MCF 10A (cell line): ENCODE measurements around the gene AMACR. TPM values are rescaled to one million over a fixed set of nuclear protein-coding genes. Genes with fewer than 3 reads are reported as not detected.

Source experiments
- BruUV-seq: library from RNA; stranded (reverse); fragments of 400-500 nt; replicated peaks from 2 replicates; lab custom pipeline; 2021; lab: Mats Ljungman, UMichigan
- CTCF ChIA-PET: fragments of 300-600 bp; sonication (Branson Sonifier 250); formaldehyde crosslinking; extraction: SDS; loops from one replicate; lab custom pipeline; 2021; ENCODE audit warnings: antibody characterized with exemption, inconsistent platforms; lab: Yijun Ruan, JAX
- POLR2A ChIA-PET: fragments of 300-600, 350-650 bp; sonication (Branson Sonifier 250); formaldehyde crosslinking; extraction: SDS; loops from one replicate; lab custom pipeline; 2020; ENCODE audit warnings: antibody characterized with exemption, inconsistent platforms; lab: Yijun Ruan, JAX
- DNase-seq: peaks from one replicate; pipeline ENCODE4 v3.0.0-alpha.2; 2018; ENCODE audit not compliant: unreplicated experiment
- H3K27ac Mint-ChIP-seq: one replicate; pipeline ENCODE4 v1.8.0; 2022; ENCODE audit warnings: mild to moderate bottlenecking, low read depth, mixed read lengths; ENCODE audit not compliant: unreplicated experiment
- H3K27me3 Mint-ChIP-seq: one replicate; pipeline ENCODE4 v1.8.0; 2022; ENCODE audit warnings: mixed read lengths; ENCODE audit not compliant: insufficient read depth, unreplicated experiment
- H3K36me3 Mint-ChIP-seq: one replicate; pipeline ENCODE4 v1.8.0; 2022; ENCODE audit warnings: mild to moderate bottlenecking, moderate library complexity, mixed read lengths; ENCODE audit not compliant: insufficient read depth, unreplicated experiment
- H3K4me1 Mint-ChIP-seq: one replicate; pipeline ENCODE4 v1.8.0; 2022; ENCODE audit warnings: mixed read lengths; ENCODE audit not compliant: insufficient read depth, unreplicated experiment
- H3K4me3 Mint-ChIP-seq: one replicate; pipeline ENCODE4 v1.8.0; 2022; ENCODE audit warnings: mild to moderate bottlenecking, moderate library complexity, mixed read lengths; ENCODE audit not compliant: unreplicated experiment
- H3K9me3 Mint-ChIP-seq: one replicate; pipeline ENCODE4 v1.8.0; 2022; ENCODE audit warnings: mixed read lengths; ENCODE audit not compliant: unreplicated experiment
- intact Hi-C: fragments of 100-400 bp; cut with micrococcal nuclease; formaldehyde crosslinking; loops from 2 replicates; pipeline ENCODE4 v1.14.1; 2022
- total RNA-seq: library from RNA; stranded (reverse); gene quantifications from 2 replicates; pipeline ENCODE4 v1.2.3, GENCODE V29; 2022
- TF ChIP-seq, protein P1 (sequence below): fragments of 200-600 bp; IDR thresholded peaks from one replicate; pipeline ENCODE4 v1.8.0; 2022; ENCODE audit warnings: antibody characterized with exemption, mild to moderate bottlenecking; ENCODE audit not compliant: unreplicated experiment

The AMACR gene
- total RNA-seq, 1 experiment from 2014 or later, result 7.9 TPM

GRCh38 chr5:34037726-34038125, 29.9 kb upstream of the AMACR start:
- H3K27ac Mint-ChIP-seq, result no peak overlapping the region
- H3K4me1 Mint-ChIP-seq, result peaks cover 7% of the 10 kb centered on the region
- intact Hi-C loops, result no loop called here
- no peak overlapping the region for H3K4me3 Mint-ChIP-seq
- ChIA-PET CTCF (interaction anchor here (0.6 kb wide), 1 partner anchor 236 kb away, joined by 3 read pairs; no protein-coding TSS in a partner anchor), POLR2A (interaction anchor here (0.9 kb wide), 1 partner anchor 17 kb away, joined by 3 read pairs; no protein-coding TSS in a partner anchor)
- TF ChIP-seq, protein P1, sequence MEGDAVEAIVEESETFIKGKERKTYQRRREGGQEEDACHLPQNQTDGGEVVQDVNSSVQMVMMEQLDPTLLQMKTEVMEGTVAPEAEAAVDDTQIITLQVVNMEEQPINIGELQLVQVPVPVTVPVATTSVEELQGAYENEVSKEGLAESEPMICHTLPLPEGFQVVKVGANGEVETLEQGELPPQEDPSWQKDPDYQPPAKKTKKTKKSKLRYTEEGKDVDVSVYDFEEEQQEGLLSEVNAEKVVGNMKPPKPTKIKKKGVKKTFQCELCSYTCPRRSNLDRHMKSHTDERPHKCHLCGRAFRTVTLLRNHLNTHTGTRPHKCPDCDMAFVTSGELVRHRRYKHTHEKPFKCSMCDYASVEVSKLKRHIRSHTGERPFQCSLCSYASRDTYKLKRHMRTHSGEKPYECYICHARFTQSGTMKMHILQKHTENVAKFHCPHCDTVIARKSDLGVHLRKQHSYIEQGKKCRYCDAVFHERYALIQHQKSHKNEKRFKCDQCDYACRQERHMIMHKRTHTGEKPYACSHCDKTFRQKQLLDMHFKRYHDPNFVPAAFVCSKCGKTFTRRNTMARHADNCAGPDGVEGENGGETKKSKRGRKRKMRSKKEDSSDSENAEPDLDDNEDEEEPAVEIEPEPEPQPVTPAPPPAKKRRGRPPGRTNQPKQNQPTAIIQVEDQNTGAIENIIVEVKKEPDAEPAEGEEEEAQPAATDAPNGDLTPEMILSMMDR, result no peak
- no TSS peak for BruUV-seq
- H3K27me3 Mint-ChIP-seq, result no peaks in the 10 kb centered on the region
- no peak for DNase-seq
- H3K9me3 Mint-ChIP-seq, result no peaks in the 10 kb centered on the region
- no peaks in the 10 kb centered on the region for H3K36me3 Mint-ChIP-seq

DNA sequence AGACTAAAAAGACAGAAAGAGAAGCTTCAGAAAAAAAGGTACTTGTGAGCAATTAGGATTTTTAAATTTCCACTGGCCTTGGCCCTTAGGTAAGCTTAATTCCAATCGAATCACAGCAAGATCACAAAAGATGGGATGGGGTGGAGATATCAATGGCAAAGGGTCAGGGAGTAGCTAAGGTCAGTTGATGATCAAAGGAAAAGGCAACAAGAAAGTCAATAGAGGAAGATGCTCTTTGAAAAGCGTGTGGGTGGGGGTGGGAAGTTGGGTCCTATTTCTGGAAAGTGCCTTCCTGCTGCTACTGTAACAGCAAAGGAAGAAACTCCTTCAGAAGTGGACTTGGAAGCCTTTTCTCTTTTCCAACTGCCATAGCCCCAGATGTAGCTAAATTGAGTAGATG, 27.9 kb upstream of the AMACR start:
- no peak overlapping the region for H3K27ac Mint-ChIP-seq
- CTCF ChIA-PET, result no interaction called here
- H3K9me3 Mint-ChIP-seq, result no peaks in the 10 kb centered on the region
- intact Hi-C loops, result no loop called here
- H3K27me3 Mint-ChIP-seq, result no peaks in the 10 kb centered on the region
- POLR2A ChIA-PET, result interaction anchor here (1.1 kb wide), 1 partner anchor 461 kb away, joined by 3 read pairs; no protein-coding TSS in a partner anchor
- TF ChIP-seq, protein P1, result no peak
- BruUV-seq, result no TSS peak
- H3K4me1 Mint-ChIP-seq, result peaks cover 7% of the 10 kb centered on the region
- no peaks in the 10 kb centered on the region for H3K36me3 Mint-ChIP-seq
- H3K4me3 Mint-ChIP-seq, result no peak overlapping the region
- DNase-seq, result no peak

DNA sequence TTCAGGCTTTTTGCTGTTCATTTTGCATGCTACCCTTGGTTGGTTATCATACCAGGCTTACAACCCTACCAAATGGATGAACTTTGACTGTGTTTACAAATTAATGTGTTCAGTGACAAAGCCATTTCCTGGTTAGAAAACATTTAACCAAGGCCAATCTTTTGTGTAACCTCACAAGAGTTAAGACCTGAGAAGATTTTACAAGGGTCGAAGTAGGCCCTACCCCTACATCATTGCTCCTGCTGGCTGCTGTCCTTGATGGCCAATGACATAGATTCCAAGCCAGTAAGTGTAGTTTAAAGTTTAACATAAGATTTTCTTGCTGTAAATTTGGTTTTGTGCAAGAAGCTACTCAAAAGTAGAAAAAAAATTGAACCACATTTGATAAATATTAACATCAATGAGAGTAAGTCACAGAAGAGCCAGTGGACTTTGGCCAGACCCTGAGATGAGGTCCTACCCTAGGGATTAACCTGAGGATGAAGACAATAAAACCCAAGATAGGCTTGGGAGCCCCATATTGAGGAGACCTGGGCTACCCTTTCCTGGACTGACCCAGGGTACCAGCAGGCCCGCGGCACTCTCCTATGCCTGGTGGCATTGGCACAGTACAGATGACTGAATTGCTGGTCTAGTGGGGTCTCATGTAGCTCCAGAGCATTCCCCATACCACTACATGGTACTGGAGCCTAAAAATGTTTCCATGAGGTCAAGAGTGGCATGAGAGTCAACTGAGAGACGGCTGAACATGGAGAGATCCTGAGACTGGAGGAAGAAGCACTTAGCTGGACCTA, 26.9 kb upstream of the AMACR start:
- H3K4me3 Mint-ChIP-seq, result no peak overlapping the region

GRCh38 chr5:34031966-34032365, 24.1 kb upstream of the AMACR start:
- TF ChIP-seq, protein P1, result no peak
- Mint-ChIP-seq H3K9me3 (no peaks in the 10 kb centered on the region), H3K27me3 (no peaks in the 10 kb centered on the region), H3K4me1 (peaks cover 2% of the 10 kb centered on the region), H3K27ac (no peak overlapping the region), H3K36me3 (no peaks in the 10 kb centered on the region), H3K4me3 (no peak overlapping the region)
- no TSS peak for BruUV-seq
- DNase-seq, result no peak
- POLR2A ChIA-PET, result interaction anchor here (0.7 to 0.8 kb wide), 2 partner anchors 23 to 602 kb away, joined by 3 to 4 read pairs; no protein-coding TSS in a partner anchor
- CTCF ChIA-PET, result interaction anchor here (0.7 kb wide), 1 partner anchor 1002 kb away, joined by 3 read pairs; no protein-coding TSS in a partner anchor
- intact Hi-C loops, result no loop called here

More for the DNA sequence above, 26.9 kb upstream of the AMACR start:
- H3K27me3 Mint-ChIP-seq, result no peaks in the 10 kb centered on the region
- POLR2A ChIA-PET, result interaction anchor here (1.1 kb wide), 1 partner anchor 462 kb away, joined by 3 read pairs; no protein-coding TSS in a partner anchor
- H3K4me1 Mint-ChIP-seq, result peaks cover 7% of the 10 kb centered on the region
- H3K36me3 Mint-ChIP-seq, result no peaks in the 10 kb centered on the region
- TF ChIP-seq, protein P1, result no peak
- no peak overlapping the region for H3K27ac Mint-ChIP-seq
- no peaks in the 10 kb centered on the region for H3K9me3 Mint-ChIP-seq
- intact Hi-C loops, result no loop called here
- DNase-seq, result no peak
- CTCF ChIA-PET, result no interaction called here
- BruUV-seq, result no TSS peak
